Body of pancreas (tissue), 4 donors: ENCODE results near the gene NFIA.

ENCODE experiments used
- CTCF ChIP-seq, 7 experiments: fragments of 450-650 bp in 4 of 7; fragments of 200-600 bp in 3 of 7; sonication (generic) in 3 of 7; IDR thresholded peaks; one replicate each; pipeline ENCODE4 v1.5.1; 2016 to 2019; ENCODE audit warnings: antibody characterized with exemption in 7 of 7
- POLR2A ChIP-seq, 3 donors: fragments of 450-650 bp; IDR thresholded peaks; one replicate each; pipeline ENCODE4 v1.6.1; 2016; ENCODE audit warnings: antibody characterized with exemption in 3 of 3, mild to moderate bottlenecking in 2 of 3

- no peak for TF ChIP-seq POLR2A (IDR thresholded peaks at IDR 0.05)
- TF ChIP-seq CTCF (IDR thresholded peaks at IDR 0.05), result no peak
Observed at GRCh38 chr1:61152066-61152465, 69.7 kb downstream of the NFIA start.
